C4-2B (cell line): Measurements from ENCODE around the gene RHNO1.

Experiments used
- H3K27ac ChIP-seq: fragments of 450-650 bp; 2 replicates; pipeline ENCODE4 v1.5.1; 2017
- CTCF ChIP-seq: fragments of 450-650 bp; conservative IDR thresholded peaks from 2 replicates; pipeline ENCODE4 v1.5.1; 2017; ENCODE audit warnings: mild to moderate bottlenecking
- ZFX ChIP-seq: fragments of 450-650 bp; IDR thresholded peaks from 2 replicates; pipeline ENCODE4 v1.6.1; 2017

RHNO1 gene

GRCh38 chr12:2930865-2931264 is 53.8 kb downstream of the RHNO1 start:
- TF ChIP-seq CTCF: no peak
- TF ChIP-seq ZFX: no peak
- H3K27ac ChIP-seq: no peak overlapping the region

GRCh38 chr12:2933586-2933985 is 56.6 kb downstream of the RHNO1 start:
- H3K27ac ChIP-seq: no peak overlapping the region
- TF ChIP-seq CTCF (no peak), ZFX (no peak)

GRCh38 chr12:2934371-2934770 is 57.3 kb downstream of the RHNO1 start:
- no peak overlapping the region for H3K27ac ChIP-seq
- no peak for TF ChIP-seq CTCF

DNA sequence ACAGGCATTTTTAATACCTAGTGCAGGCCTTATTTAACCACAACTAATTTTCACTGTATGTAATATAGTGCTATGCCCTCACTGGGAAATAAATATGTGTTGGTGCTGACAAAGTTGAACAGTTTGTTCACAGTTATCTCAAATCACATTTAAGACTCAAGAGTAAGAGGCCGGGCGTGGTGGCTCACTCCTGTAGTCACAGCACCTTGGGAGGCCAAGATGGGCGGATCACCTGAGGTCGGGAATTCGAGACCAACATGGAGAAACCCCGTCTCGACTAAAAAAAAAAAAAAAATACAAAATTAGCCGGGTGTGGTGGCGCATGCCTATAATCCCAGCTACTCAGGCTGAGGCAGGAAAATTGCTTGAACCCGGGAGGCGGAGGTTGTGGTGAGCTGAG is 59.3 kb downstream of the RHNO1 start:
- no peak overlapping the region for H3K27ac ChIP-seq
- no peak for TF ChIP-seq ZFX
- TF ChIP-seq CTCF: no peak

DNA sequence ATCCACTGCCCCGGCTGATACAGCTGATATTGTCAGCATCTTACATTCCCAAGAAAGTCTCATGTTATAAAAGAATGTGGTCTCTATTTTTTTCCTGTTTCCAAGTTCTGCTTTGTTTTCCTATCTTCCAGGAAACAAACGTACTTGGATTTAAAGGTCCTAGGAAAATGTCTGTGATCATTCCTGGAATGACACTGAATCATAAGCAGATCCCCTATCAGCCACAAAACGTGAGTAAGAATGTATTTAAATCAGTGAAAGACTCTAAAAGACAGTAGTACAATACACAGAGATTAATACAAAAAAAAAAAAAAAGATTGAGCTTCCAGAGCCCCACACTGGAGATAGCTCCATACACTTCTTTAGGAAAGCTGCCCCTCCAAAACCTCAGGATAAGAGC is 60.5 kb downstream of the RHNO1 start:
- H3K27ac ChIP-seq: no peak overlapping the region
- no peak for TF ChIP-seq ZFX
